Transverse colon (tissue), 4 donors: Measurements from ENCODE around the gene PCDH7. TPM values are rescaled to one million over a fixed set of nuclear protein-coding genes. Genes with fewer than 3 reads are reported as not detected.

Experiments
- DNase-seq: peaks from one replicate; pipeline ENCODE4 v3.0.0-alpha.2; 2019
- H3K27ac ChIP-seq, 4 donors: fragments of 200-600 bp; sonication (generic); 2 replicates each; pipeline ENCODE4 v1.5.1; 2016 to 2018; ENCODE audit warnings: inconsistent platforms in 4 of 4
- H3K27me3 ChIP-seq: fragments of 200-600 bp; sonication (generic); 2 replicates; pipeline ENCODE4 v1.5.1; 2017; ENCODE audit warnings: inconsistent platforms
- H3K36me3 ChIP-seq, 4 donors: fragments of 200-600 bp; sonication (generic); 2 replicates each; pipeline ENCODE4 v1.5.1; 2017 to 2019; ENCODE audit warnings: inconsistent platforms in 4 of 4
- H3K4me1 ChIP-seq, 4 donors: fragments of 200-600 bp; sonication (generic); 2 replicates each; pipeline ENCODE4 v1.5.1; 2017 to 2020; ENCODE audit warnings: inconsistent platforms in 4 of 4
- H3K4me3 ChIP-seq, 4 donors: fragments of 200-600 bp; sonication (generic); 1 replicate in 1 of 4; 2 replicates in 3 of 4; pipeline versions ENCODE4 v1.5.1 to v1.6.1; 2017 to 2019; ENCODE audit warnings: inconsistent platforms in 4 of 4
- H3K9me3 ChIP-seq, 2 donors: fragments of 200-600 bp; sonication (generic); 2 replicates each; pipeline ENCODE4 v1.5.1; 2017 to 2019; ENCODE audit warnings: inconsistent platforms in 2 of 2
- CTCF ChIP-seq, 5 experiments: fragments of 200-600 bp in 3 of 5; fragments of 450-650 bp in 2 of 5; sonication (generic) in 3 of 5; IDR thresholded peaks; 1 replicate in 2 of 5; 2 replicates in 3 of 5; pipeline ENCODE4 v1.5.1; 2016 to 2017; ENCODE audit warnings: antibody characterized with exemption in 5 of 5, inconsistent platforms in 3 of 5, mild to moderate bottlenecking in 2 of 5, moderate library complexity in 1 of 5
- EP300 ChIP-seq: sonication (generic); formaldehyde crosslinking; IDR thresholded peaks from one replicate; pipeline ENCODE4 v1.6.1; 2017; ENCODE audit warnings: antibody characterized with exemption, low read depth
- POLR2A ChIP-seq: fragments of 450-650 bp; IDR thresholded peaks from one replicate; pipeline ENCODE4 v1.6.1; 2016; ENCODE audit warnings: antibody characterized with exemption, mild to moderate bottlenecking, moderate library complexity
- POLR2AphosphoS5 ChIP-seq, 3 donors: sonication (generic); formaldehyde crosslinking; IDR thresholded peaks; one replicate each; pipeline ENCODE4 v1.6.1; 2016; ENCODE audit warnings: antibody characterized with exemption in 3 of 3
- whole genome bisulfite sequencing, 2 donors: methylation state at CpG; one replicate each; pipeline ENCODE4 v1.1.5; 2018; ENCODE audit warnings: low coverage in 1 of 2; 5-methylcytosine and 5-hydroxymethylcytosine counted together
- in situ Hi-C, 4 donors: fragments of 200-750 bp; cut with MboI; loops; one replicate each; pipeline versions ENCODE4 v1.15.0 to v1.15.1; 2017; ENCODE audit warnings: low sequenced_read_pairs in 3 of 4, low pct_ligation_motif_present in 1 of 4, low pct_unique_long_range_greater_than_20kb in 1 of 4
- intact Hi-C: fragments of 100-400 bp; cut with DNase I; formaldehyde crosslinking; loops from one replicate; pipeline ENCODE4 v1.15.1; 2023; ENCODE audit warnings: low total_unique reads
- total RNA-seq, 4 donors: library from RNA; depleted of rRNA; stranded (reverse); fragments of >200 nt; gene quantifications; one replicate each; pipeline ENCODE4 v1.1.0, GENCODE V29; 2016

Gene PCDH7
- total RNA-seq, 4 donors from 2014 or later = 21.0 to 114 (median 26.1) TPM

- TF ChIP-seq POLR2A = no peak
- TF ChIP-seq EP300 = no peak
- in situ Hi-C loops = no loop called here
- 77 to 78% methylated on average over 5 to 6 of the region's 6 CpGs for WGBS, 2 donors
Measured at GRCh38 chr4:30769093-30769492, 48.9 kb downstream of the PCDH7 start.

GRCh38 chr4:30770049-30770549 lies 49.9 kb downstream of the PCDH7 start:
- peaks cover 0 to 18% (median 1%) of the 10 kb centered on the region in 4 donors for H3K4me1 ChIP-seq
- no peaks in the 10 kb centered on the region for H3K27me3 ChIP-seq
- no peaks in the 10 kb centered on the region for H3K36me3 ChIP-seq
- H3K9me3 ChIP-seq = no peaks in the 10 kb centered on the region
- no peak for DNase-seq
- 38 to 40% methylated on average over 1 to 2 of the region's 2 CpGs for WGBS, 2 donors
- H3K27ac ChIP-seq = peak overlapping the region in 2 of 4 donors; percentile 4 to 45
- TF ChIP-seq POLR2AphosphoS5 (IDR thresholded peaks at IDR 0.05) = peak; percentile 11 to 44 (median 33)
- no peak for TF ChIP-seq POLR2A
- H3K4me3 ChIP-seq = no peak overlapping the region
- in situ Hi-C loops = no loop called here
- intact Hi-C loops = no loop called here

More at GRCh38 chr4:30769093-30769492, 48.9 kb downstream of the PCDH7 start:
- Histone ChIP-seq H3K36me3 (no peaks in the 10 kb centered on the region), H3K27ac (no peak overlapping the region), H3K4me1 (peaks cover 0 to 18% (median 3%) of the 10 kb centered on the region in 4 donors), H3K4me3 (no peak overlapping the region), H3K27me3 (no peaks in the 10 kb centered on the region), H3K9me3 (no peaks in the 10 kb centered on the region)
- no peak for DNase-seq
- intact Hi-C loops = no loop called here

- no peak for TF ChIP-seq EP300
- no peak for TF ChIP-seq CTCF (IDR thresholded peaks at IDR 0.05)
- TF ChIP-seq POLR2A = no peak
- TF ChIP-seq POLR2AphosphoS5 (IDR thresholded peaks at IDR 0.05) = no peak
- intact Hi-C loops = no loop called here
- peaks cover 0 to 18% (median 1%) of the 10 kb centered on the region in 4 donors for H3K4me1 ChIP-seq
Measured at GRCh38 chr4:30770812-30771211, 50.6 kb downstream of the PCDH7 start.

GRCh38 chr4:30776451-30776850 lies 56.3 kb downstream of the PCDH7 start:
- no peak for TF ChIP-seq CTCF (IDR thresholded peaks at IDR 0.05)
- no peak for TF ChIP-seq POLR2A
- TF ChIP-seq EP300 = no peak
- TF ChIP-seq POLR2AphosphoS5 (IDR thresholded peaks at IDR 0.05) = no peak
- WGBS, 2 donors = 69 to 79% methylated on average over 3 of the region's 3 CpGs
- Histone ChIP-seq H3K9me3 (no peaks in the 10 kb centered on the region), H3K4me3 (no peak overlapping the region), H3K4me1 (no peaks in the 10 kb centered on the region), H3K27me3 (no peaks in the 10 kb centered on the region), H3K36me3 (no peaks in the 10 kb centered on the region), H3K27ac (no peak overlapping the region)
- in situ Hi-C loops = no loop called here
- no peak for DNase-seq
- intact Hi-C loops = no loop called here

More at GRCh38 chr4:30770812-30771211, 50.6 kb downstream of the PCDH7 start:
- Histone ChIP-seq H3K9me3 (no peaks in the 10 kb centered on the region), H3K27ac (no peak overlapping the region), H3K27me3 (no peaks in the 10 kb centered on the region), H3K4me3 (no peak overlapping the region), H3K36me3 (no peaks in the 10 kb centered on the region)
- 54 to 61% methylated on average over 2 of the region's 2 CpGs for WGBS, 2 donors
- no peak for DNase-seq
- in situ Hi-C loops = no loop called here

GRCh38 chr4:30776921-30777415 lies 56.8 kb downstream of the PCDH7 start:
- in situ Hi-C loops = no loop called here
- Histone ChIP-seq H3K4me1 (no peaks in the 10 kb centered on the region), H3K27ac (peak overlapping the region in 1 of 4 donors; percentile 8), H3K9me3 (no peaks in the 10 kb centered on the region), H3K4me3 (no peak overlapping the region), H3K27me3 (no peaks in the 10 kb centered on the region), H3K36me3 (no peaks in the 10 kb centered on the region)
- TF ChIP-seq EP300 (no peak), CTCF (IDR thresholded peaks at IDR 0.05) (no peak), POLR2A (no peak), POLR2AphosphoS5 (IDR thresholded peaks at IDR 0.05) (no peak)
- intact Hi-C loops = no loop called here
- DNase-seq = no peak
- WGBS, 2 donors = 74 to 83% methylated on average over 2 of the region's 2 CpGs
